Mucosa of descending colon (tissue), 3 donors: ENCODE measurements around the gene SRA1. TPM values are rescaled to one million over a fixed set of nuclear protein-coding genes. Genes with fewer than 3 reads are reported as not detected.
A peak's percentile ranks its signal among the peaks of the same experiment; 100 is the strongest.

Experiments
- ATAC-seq: fragments of 200-7000 bp; cut with Tn5 transposase; one replicate; pipeline ENCODE4 v1.9.1; 2020; ENCODE audit warnings: mild to moderate bottlenecking, moderate library complexity
- DNase-seq, 3 donors: peaks; one replicate each; pipeline ENCODE4 v3.0.0-alpha.2; 2020
- H3K36me3 ChIP-seq: fragments of 200-600 bp; one replicate; pipeline ENCODE4 v1.8.0; 2021; ENCODE audit warnings: low read depth, mild to moderate bottlenecking
- H3K4me1 ChIP-seq: fragments of 200-600 bp; one replicate; pipeline ENCODE4 v1.8.0; 2021; ENCODE audit warnings: low read depth, mild to moderate bottlenecking
- H3K4me3 ChIP-seq: fragments of 200-600 bp; one replicate; pipeline ENCODE4 v1.8.0; 2021; ENCODE audit warnings: mild to moderate bottlenecking
- H3K9me3 ChIP-seq: fragments of 200-600 bp; one replicate; pipeline ENCODE4 v1.8.0; 2021; ENCODE audit warnings: mild to moderate bottlenecking
- CTCF ChIP-seq: fragments of 200-600 bp; IDR thresholded peaks from one replicate; pipeline ENCODE4 v1.8.0; 2022; ENCODE audit warnings: antibody characterized with exemption, mild to moderate bottlenecking
- intact Hi-C, 2 donors: fragments of 100-400 bp; cut with DNase I in 1 of 2; cut with micrococcal nuclease in 1 of 2; formaldehyde crosslinking; loops; one replicate each; pipeline versions ENCODE4 v1.11.0 to v1.11.1; 2022; cut with DNase I, micrococcal nuclease
- total RNA-seq, 3 donors: library from RNA; stranded (reverse); fragmentation: NEBNext Ultra II Directional in 2 of 3; extraction: Animal tissue kit (Norgen Biotek cat#: 25700) in 2 of 3; gene quantifications; one replicate each; pipeline versions ENCODE4 v1.2.1 to v1.2.4, GENCODE V29; 2021 to 2023
- donor health status: DM: no; HTN: no; CAD: no; lungs with moderate emphysema.
- donor health status: DM: no; HTN: no; CAD: no.
- donor health status: DM: no; HTN: yes; CAD: no.

Gene SRA1
- total RNA-seq, 3 donors from 2014 or later, result 27.9 to 38.0 (median 31.8) TPM

GRCh38 chr5:140575309-140575708, 18.0 kb upstream of the SRA1 start:
- peaks cover 8% of the 10 kb centered on the region for H3K4me1 ChIP-seq
- H3K4me3 ChIP-seq, result no peak overlapping the region
- no peaks in the 10 kb centered on the region for H3K36me3 ChIP-seq
- peak in 2 of 3 donors; percentile 72 to 84 for DNase-seq
- TF ChIP-seq CTCF, result peak; percentile 13
- no peaks in the 10 kb centered on the region for H3K9me3 ChIP-seq
- intact Hi-C loops, result loop anchor here in 1 of 2 donors (5.0 kb wide), 1 partner anchor 57 kb away; the partner anchor contains the start of gene CD14
- peak; percentile 88 for ATAC-seq

- Histone ChIP-seq H3K9me3 (no peaks in the 10 kb centered on the region), H3K4me1 (peaks cover 14% of the 10 kb centered on the region), H3K4me3 (no peak overlapping the region), H3K36me3 (no peaks in the 10 kb centered on the region)
- intact Hi-C loops, result no loop called here
- DNase-seq (no peak), ATAC-seq (peak; percentile 46)
- TF ChIP-seq CTCF, result no peak
Observed at GRCh38 chr5:140574165-140574564, 16.9 kb upstream of the SRA1 start.

- Histone ChIP-seq H3K36me3 (no peaks in the 10 kb centered on the region), H3K4me3 (no peak overlapping the region), H3K9me3 (no peaks in the 10 kb centered on the region), H3K4me1 (peaks cover 14% of the 10 kb centered on the region)
- ATAC-seq (no peak), DNase-seq (peak in 1 of 3 donors; percentile 27)
- intact Hi-C loops, result no loop called here
- TF ChIP-seq CTCF, result no peak
Observed at GRCh38 chr5:140573683-140574082, 16.4 kb upstream of the SRA1 start.

GRCh38 chr5:140571105-140571504, 13.8 kb upstream of the SRA1 start:
- Histone ChIP-seq H3K9me3 (no peaks in the 10 kb centered on the region), H3K4me3 (no peak overlapping the region), H3K36me3 (peaks cover 6% of the 10 kb centered on the region), H3K4me1 (peaks cover 5% of the 10 kb centered on the region)
- DNase-seq (peak in 1 of 3 donors; percentile 51), ATAC-seq (no peak)
- intact Hi-C loops, result no loop called here
- no peak for TF ChIP-seq CTCF

GRCh38 chr5:140570488-140570887, 13.2 kb upstream of the SRA1 start:
- DNase-seq (no peak), ATAC-seq (no peak)
- H3K4me3 ChIP-seq, result no peak overlapping the region
- intact Hi-C loops, result no loop called here
- no peaks in the 10 kb centered on the region for H3K9me3 ChIP-seq
- H3K4me1 ChIP-seq, result peaks cover 10% of the 10 kb centered on the region
- TF ChIP-seq CTCF, result no peak
- H3K36me3 ChIP-seq, result peaks cover 6% of the 10 kb centered on the region

- DNase-seq, result no peak
- Histone ChIP-seq H3K4me3 (no peak overlapping the region), H3K9me3 (no peaks in the 10 kb centered on the region), H3K4me1 (peaks cover 12% of the 10 kb centered on the region), H3K36me3 (peaks cover 6% of the 10 kb centered on the region)
- no peak for TF ChIP-seq CTCF
- intact Hi-C loops, result no loop called here
- no peak for ATAC-seq
Observed at GRCh38 chr5:140570058-140570457, 12.8 kb upstream of the SRA1 start.
